Left colon (tissue), 2 donors: ENCODE data around the gene FBXL13. TPM values are rescaled to one million over a fixed set of nuclear protein-coding genes. Genes with fewer than 3 reads are reported as not detected.
A peak's percentile ranks its signal among the peaks of the same experiment; 100 is the strongest.
"Not testable (repeated sequence)": the region's sequence is repeated elsewhere in the genome, so short reads cannot be mapped to it uniquely, and the experiment has no call there.

Experiments
- ATAC-seq: fragments of 200-7000 bp; cut with Tn5 transposase; one replicate; pipeline ENCODE4 v1.9.1; 2020; ENCODE audit warnings: mild to moderate bottlenecking, moderate library complexity
- DNase-seq, 2 donors: peaks; one replicate each; pipeline ENCODE4 v3.0.0-alpha.2; 2020
- intact Hi-C, 2 donors: fragments of 100-400 bp; cut with DNase I in 1 of 2; cut with micrococcal nuclease in 1 of 2; formaldehyde crosslinking; loops; one replicate each; pipeline versions ENCODE4 v1.11.2 to v1.14.0; 2022; cut with DNase I, micrococcal nuclease
- long read RNA-seq: library from polyadenylated mRNA; unstranded; transcript quantifications from one replicate; pipeline ENCODE4 v2.0.0, GENCODE V29; 2021
- total RNA-seq, 2 donors: library from RNA; stranded (reverse); fragmentation: NEBNext Ultra II Directional; extraction: Animal tissue kit (Norgen Biotek cat#: 25700); gene quantifications; one replicate each; pipeline ENCODE4 v1.2.1, GENCODE V29; 2021
- donor health status: DM: no; HTN: no; CAD: no.
- donor health status: DM: yes; HTN: yes; CAD: no.

Gene FBXL13
- 1 to 10 TPM in 1 of 2 donors, under 1 TPM in 1; 0.15 to 1.5 TPM for total RNA-seq
- long read RNA-seq, partial matches to known transcripts: 1 of 3 reads
- long read RNA-seq, other reads (novel, unspliced or antisense): 2 of 3 reads

DNA sequence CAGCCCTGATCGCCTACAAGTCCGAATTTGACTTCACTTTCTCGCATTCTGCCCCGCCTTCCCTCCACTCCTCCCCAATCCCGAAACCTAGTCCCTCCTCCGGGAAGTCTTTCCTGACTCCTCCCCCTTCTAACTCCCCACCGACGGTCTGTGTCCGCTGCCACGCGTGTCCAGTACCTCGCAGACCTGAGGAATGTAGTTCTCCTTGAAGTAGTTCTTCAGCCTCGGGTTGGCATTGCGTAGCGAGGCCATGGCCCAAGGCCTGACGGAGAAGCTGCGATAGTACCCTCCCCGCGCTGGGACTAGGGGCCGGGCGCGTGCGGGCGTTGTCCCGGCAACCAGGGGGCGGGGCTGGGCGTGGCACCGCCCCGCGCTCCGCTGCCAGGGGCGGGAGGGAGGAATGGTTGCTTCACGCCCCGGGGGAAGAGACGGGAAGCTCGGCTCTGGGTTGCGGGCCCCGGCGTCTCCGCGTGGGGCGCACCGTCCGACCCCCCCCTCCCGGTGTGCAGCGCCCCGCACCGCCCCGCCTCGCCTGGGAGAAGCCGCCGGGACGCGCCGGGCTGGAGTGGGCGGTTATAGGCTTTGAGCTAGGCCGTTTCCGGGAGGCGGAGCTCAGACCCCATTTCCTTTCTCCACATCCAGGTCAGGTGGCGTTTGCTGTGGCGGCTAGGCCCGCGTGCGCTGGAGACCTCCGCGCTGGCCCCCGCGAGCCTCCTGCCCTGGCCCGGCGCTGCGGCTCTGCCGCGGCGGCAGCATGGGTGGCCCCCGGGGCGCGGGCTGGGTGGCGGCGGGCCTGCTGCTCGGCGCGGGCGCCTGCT, at the start of gene FBXL13, which contains the start of gene ARMC10:
Gene FBXL13 (minus strand): TSS at position 278 of the 818 bp plus-strand sequence.
Gene ARMC10 (plus strand): TSS at position 622 of the 818 bp plus-strand sequence. CDS start 133 bp downstream, at position 755.
- intact Hi-C loops: loop anchor here in 1 of 2 donors (5.0 kb wide), 1 partner anchor 73 kb away; the partner anchor contains the start of gene NAPEPLD
- ATAC-seq (peak; percentile 90), DNase-seq (peak; percentile 91 to 93)

GRCh38 chr7:103123529-103123928, 48.9 kb upstream of the FBXL13 start:
- ATAC-seq (no peak), DNase-seq (no peak)
- intact Hi-C loops: no loop called here

DNA sequence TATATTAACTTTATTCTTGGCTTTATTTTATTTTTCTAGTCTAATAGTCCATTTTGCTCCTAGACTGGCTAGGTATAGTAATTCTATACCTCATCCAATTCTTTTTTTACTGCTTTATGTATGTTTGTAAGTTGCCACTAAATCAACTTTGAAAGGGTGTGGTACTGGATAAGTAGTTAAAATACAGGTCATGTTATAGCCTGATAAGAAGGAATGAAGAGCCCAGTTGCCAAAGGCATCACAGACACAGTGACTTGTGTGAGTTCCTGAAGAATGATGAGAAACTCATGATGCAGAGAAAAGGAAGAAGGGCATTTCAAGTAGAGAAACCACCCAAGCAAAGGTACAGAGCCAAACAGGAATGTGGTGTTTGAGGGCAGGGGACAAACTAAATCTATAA, 47.0 kb upstream of the FBXL13 start:
- intact Hi-C loops: no loop called here

DNA sequence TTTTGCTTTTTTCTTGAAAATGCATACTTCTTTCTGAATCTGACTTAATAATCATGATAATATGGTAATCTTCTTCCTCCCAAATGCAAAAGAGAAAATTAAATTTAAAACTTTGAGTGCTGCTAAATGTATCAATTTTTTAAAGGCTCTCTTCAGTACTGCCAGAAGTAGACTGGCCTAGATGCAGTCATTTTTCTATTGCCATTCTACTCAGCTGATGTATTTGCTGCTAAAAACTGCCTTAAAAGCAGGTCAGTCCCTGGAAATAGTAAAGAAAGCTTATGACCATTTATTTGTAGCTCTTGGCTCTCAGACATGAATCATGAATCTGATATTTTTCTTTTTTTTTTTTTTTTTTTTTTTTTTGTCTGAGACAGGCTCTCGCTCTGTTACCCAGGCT, 45.8 kb upstream of the FBXL13 start:
- DNase-seq: no peak
- intact Hi-C loops: no loop called here
- no peak for ATAC-seq

More for the DNA sequence above, 47.0 kb upstream of the FBXL13 start:
- DNase-seq: no peak
- peak; percentile 90 for ATAC-seq

DNA sequence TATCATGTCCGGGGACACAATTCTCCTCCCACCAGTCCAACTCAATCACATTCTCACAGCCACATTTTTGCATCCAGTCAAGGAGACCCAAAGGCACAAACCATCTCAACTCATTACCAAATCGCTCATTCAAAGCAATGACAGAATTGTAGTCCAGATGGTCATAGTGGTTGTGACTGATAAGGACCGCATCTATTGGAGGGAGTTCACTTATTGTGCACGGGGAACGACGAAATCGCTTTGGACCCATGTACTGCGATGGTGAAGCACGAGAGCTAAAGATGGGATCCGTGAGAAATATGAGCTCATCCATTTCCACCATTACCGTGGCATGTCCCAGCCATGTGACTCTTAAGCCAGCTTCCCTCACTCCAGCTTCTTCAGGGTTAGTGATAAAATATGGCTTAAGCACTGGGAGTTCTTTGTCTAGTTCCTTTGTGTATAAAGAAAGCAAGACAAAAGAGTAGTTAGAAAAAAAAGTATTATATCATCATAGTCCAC, 45.2 kb upstream of the FBXL13 start:
- intact Hi-C loops: no loop called here
- DNase-seq (no peak), ATAC-seq (no peak)

DNA sequence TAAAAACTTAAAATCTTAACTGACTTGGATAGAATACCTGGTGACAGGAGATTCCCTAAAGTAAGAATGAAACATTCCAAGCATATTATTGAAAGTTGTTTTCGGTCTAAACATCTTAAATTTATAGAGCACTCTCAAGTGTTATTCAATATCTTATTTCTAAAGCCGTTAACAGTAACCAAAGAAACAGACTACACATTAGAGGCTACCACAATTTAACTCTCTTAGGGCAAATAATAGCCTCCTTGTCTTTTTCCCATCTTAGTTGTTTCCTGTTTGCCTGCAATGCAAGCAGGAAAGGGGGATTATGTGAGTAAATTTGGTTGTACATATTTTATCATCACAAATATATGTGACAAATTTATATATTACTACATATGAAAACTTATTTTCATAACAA, 42.9 kb upstream of the FBXL13 start:
- no peak for ATAC-seq

DNA sequence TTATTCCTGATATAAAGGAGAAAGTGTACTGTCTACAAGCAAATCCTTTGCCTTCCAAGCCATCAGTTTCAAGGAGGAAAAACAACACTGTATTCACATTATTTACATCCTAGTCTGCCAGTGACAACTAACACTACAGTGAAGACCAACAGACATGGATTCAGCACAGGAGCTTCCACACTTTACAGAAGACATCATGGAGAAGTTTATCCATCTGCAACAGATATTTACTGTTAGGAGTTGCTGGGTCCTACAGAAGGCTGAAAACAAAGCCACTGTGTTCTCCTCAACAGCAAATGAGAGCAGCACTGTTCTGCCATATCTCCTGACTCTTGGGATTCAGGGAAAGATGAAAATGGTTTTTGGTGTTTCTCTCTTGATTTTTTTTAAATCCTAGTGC, 42.4 kb upstream of the FBXL13 start:
- intact Hi-C loops: no loop called here
- no peak for ATAC-seq
- no peak for DNase-seq

More for the DNA sequence above, 42.9 kb upstream of the FBXL13 start:
- intact Hi-C loops: no loop called here
- no peak for DNase-seq

DNA sequence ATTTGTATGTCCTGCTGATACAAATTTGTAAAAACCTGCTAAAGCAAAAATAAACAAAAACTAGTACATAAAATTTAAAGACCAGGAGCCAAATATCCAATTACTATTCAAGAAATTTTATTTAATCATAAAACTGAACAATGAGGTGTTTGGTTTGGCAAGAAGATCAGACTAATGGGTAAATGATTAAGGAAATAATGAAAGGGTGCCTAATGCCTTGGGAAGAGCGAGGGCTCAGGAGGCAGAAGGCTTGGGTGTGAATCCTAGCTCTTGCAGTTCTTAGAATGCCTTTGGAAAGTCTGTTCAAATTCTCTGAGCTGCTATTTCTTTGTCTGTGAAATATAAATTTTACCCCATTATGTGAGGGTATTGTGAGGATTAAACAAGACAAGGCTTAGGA, 41.9 kb upstream of the FBXL13 start:
- intact Hi-C loops: no loop called here
- no peak for DNase-seq
- ATAC-seq: no peak

- intact Hi-C loops: no loop called here
- ATAC-seq (no peak), DNase-seq (no peak)
Observed at GRCh38 chr7:103115771-103116170, 41.2 kb upstream of the FBXL13 start.

DNA sequence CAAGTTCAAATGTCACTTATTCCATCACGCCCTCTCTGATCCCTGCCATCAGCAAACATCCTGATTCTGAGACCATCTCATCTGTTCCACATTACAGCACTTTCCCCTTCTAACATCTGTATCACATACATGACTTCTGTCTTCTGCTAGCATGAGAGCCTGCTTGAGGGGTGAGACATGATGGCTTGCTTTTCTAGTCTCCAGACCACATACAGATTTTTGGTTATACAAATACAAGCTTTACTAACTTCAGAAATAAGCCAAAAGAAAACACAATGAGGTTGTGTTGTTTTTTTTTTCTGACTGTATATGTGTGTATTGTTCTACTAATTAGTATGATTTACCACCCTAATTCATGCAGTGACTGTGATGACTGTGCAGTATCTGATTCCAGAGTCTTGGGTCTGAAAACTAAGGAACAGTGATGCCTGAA, 40.0 kb upstream of the FBXL13 start:
- ATAC-seq (no peak), DNase-seq (no peak)
- intact Hi-C loops: no loop called here

GRCh38 chr7:103113164-103113563, 38.6 kb upstream of the FBXL13 start:
- ATAC-seq: no peak
- DNase-seq: no peak
- intact Hi-C loops: no loop called here

DNA sequence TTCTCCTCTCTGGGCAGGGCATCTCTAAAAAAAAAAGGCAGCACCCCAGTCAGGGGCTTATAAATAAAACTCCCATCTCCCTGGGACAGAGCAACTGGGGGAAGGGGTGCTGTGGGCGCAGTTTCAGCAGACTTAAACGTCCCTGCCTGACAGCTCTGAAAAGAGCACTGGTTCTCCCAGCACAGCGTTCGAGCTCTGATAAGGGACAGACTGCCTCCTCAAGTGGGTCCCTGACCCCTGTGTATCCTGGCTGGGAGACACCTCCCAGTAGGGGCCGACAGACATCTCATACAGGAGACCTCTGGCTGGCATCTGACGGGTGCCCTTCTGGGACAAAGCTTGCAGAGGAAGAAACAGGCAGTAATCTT, 32.1 kb upstream of the FBXL13 start:
- ATAC-seq, intact Hi-C loops, DNase-seq: not testable (repeated sequence)

GRCh38 chr7:103106005-103106702, 31.6 kb upstream of the FBXL13 start:
- ATAC-seq (no peak), DNase-seq (no peak)
- intact Hi-C loops: no loop called here

- DNase-seq: no peak
- intact Hi-C loops: no loop called here
- no peak for ATAC-seq
Observed at GRCh38 chr7:103101543-103101942, 26.9 kb upstream of the FBXL13 start.

- no peak for DNase-seq
- no peak for ATAC-seq
- intact Hi-C loops: no loop called here
Observed at GRCh38 chr7:103100348-103100747, 25.8 kb upstream of the FBXL13 start.

DNA sequence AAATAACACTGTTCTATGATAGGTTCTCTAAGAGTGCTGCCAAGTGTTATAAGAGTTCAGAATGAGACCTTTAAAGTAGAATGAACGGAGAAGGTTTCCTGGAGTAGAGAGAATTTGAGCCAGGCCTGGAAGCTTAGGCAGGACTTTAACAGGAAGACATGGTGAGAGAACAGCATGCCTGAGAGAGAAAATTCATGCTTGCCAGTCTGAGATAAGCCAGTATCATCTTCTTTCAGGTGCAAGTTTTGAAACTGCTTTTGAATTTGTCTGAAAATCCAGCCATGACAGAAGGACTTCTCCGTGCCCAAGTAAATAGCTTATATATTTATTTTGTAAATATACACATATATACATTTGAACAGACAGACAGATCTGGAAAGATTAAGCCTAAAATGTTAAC, 22.4 kb upstream of the FBXL13 start:
- no peak for DNase-seq
- no peak for ATAC-seq
- intact Hi-C loops: no loop called here

GRCh38 chr7:103095558-103095957, 21.0 kb upstream of the FBXL13 start:
- intact Hi-C loops, ATAC-seq, DNase-seq: not testable (repeated sequence)

- peak; percentile 56 for ATAC-seq
- intact Hi-C loops: no loop called here
- no peak for DNase-seq
Observed at GRCh38 chr7:103094102-103094501, 19.5 kb upstream of the FBXL13 start.

DNA sequence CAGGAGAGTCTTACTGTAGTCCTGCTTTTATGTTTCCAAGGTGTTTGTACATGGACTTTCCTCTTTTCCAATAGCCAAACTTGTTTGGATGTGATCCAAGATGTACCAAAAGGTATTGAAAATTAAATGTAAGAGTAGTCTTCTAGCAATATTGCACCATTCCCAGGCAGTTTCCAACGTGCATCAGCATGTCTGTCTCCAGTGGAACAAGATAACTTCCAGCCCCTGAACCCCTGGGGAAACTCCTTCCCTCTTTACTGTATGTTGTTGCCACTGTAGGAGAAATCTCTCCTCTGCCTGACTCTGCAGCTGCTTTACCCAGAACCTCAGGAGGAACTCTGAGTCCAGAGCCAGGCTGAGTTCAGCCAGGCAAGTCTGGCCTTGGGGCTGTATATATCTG, 18.8 kb upstream of the FBXL13 start:
- intact Hi-C loops: no loop called here
- ATAC-seq (no peak), DNase-seq (no peak)

GRCh38 chr7:103092321-103092720, 17.7 kb upstream of the FBXL13 start:
- intact Hi-C loops, ATAC-seq, DNase-seq: not testable (repeated sequence)
